Gastrocnemius medialis (tissue), 4 donors: ENCODE measurements around the gene RNASE4. TPM values are rescaled to one million over a fixed set of nuclear protein-coding genes. Genes with fewer than 3 reads are reported as not detected.

Experiments
- ATAC-seq, 2 donors: fragments of 150-250 bp; one replicate each; pipeline ENCODE4 v1.9.1; 2016
- DNase-seq, 2 donors: peaks; one replicate each; pipeline ENCODE4 v3.0.0-alpha.2; 2019
- H3K27ac ChIP-seq, 4 donors: fragments of 200-600 bp; sonication (generic); 1 replicate in 1 of 4; 2 replicates in 3 of 4; pipeline ENCODE4 v1.5.1; 2016 to 2018; ENCODE audit warnings: mild to moderate bottlenecking in 2 of 4, moderate library complexity in 1 of 4
- H3K27me3 ChIP-seq, 3 donors: fragments of 200-600 bp; sonication (generic) in 2 of 3; 1 replicate in 1 of 3; 2 replicates in 2 of 3; pipeline versions ENCODE4 v1.5.1 to v1.6.0; 2016 to 2019; ENCODE audit warnings: mild to moderate bottlenecking in 1 of 3, moderate library complexity in 1 of 3
- H3K36me3 ChIP-seq, 2 donors: fragments of 200-600 bp; sonication (generic) in 1 of 2; one replicate each; pipeline ENCODE4 v1.5.1; 2017 to 2018
- H3K4me1 ChIP-seq, 2 donors: fragments of 200-600 bp; sonication (generic) in 1 of 2; one replicate each; pipeline ENCODE4 v1.5.1; 2016 to 2017; ENCODE audit warnings: mild to moderate bottlenecking in 2 of 2
- H3K4me3 ChIP-seq, 4 donors: fragments of 200-600 bp; sonication (generic) in 3 of 4; 1 replicate in 1 of 4; 2 replicates in 3 of 4; pipeline ENCODE4 v1.5.1; 2016 to 2019; ENCODE audit warnings: mild to moderate bottlenecking in 2 of 4
- H3K9me3 ChIP-seq, 3 donors: fragments of 200-600 bp; sonication (generic) in 2 of 3; 1 replicate in 1 of 3; 2 replicates in 2 of 3; pipeline ENCODE4 v1.5.1; 2016 to 2019
- POLR2A ChIP-seq, 2 donors: fragments of 450-650 bp; IDR thresholded peaks; one replicate each; pipeline ENCODE4 v1.6.1; 2017; ENCODE audit warnings: antibody characterized with exemption in 2 of 2, mild to moderate bottlenecking in 2 of 2, moderate library complexity in 2 of 2
- in situ Hi-C, 4 donors: fragments of 200-750 bp; cut with MboI; loops; one replicate each; pipeline versions ENCODE4 v1.15.0 to v1.8.0; 2017; ENCODE audit warnings: low sequenced_read_pairs in 4 of 4
- intact Hi-C: fragments of 100-400 bp; cut with DNase I; formaldehyde crosslinking; loops from one replicate; pipeline ENCODE4 v1.15.1; 2023; ENCODE audit warnings: low total_unique reads
- total RNA-seq, 4 donors: library from RNA; depleted of rRNA; stranded (reverse); fragments of >200 nt; gene quantifications; one replicate each; pipeline versions ENCODE4 v1.1.0 to v1.2.3, GENCODE V29; 2016
- TF ChIP-seq, protein P1 (sequence below), 5 experiments: fragments of 450-650 bp in 3 of 5; fragments of 200-600 bp in 2 of 5; sonication (generic) in 2 of 5; IDR thresholded peaks in 4 of 5; conservative IDR thresholded peaks in 1 of 5; 1 replicate in 4 of 5; 2 replicates in 1 of 5; pipeline ENCODE4 v1.5.1; 2016 to 2019; ENCODE audit warnings: antibody characterized with exemption in 5 of 5, mild to moderate bottlenecking in 3 of 5, moderate library complexity in 3 of 5

The RNASE4 gene
- total RNA-seq, 4 donors from 2014 or later: 12.2 to 21.3 (median 18.9) TPM

DNA sequence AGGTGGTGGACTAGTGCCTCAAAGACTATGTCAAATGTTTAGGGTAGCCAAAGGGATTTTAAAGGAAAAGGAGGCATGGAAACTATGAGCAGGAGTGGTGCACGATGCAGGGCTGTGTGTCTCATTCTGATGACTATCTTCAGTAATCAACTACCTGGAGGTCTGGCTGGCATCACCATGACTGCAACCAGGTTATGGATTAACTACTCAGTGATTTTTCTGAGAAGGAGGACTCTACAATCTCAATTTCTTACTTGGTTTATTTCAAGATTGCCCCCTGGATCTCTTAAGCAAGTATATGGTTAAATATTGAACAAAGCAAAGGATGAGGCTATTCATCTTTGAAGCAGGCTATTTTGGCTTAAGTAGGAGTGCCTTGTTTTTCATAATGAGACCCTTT lies 42.2 kb downstream of the RNASE4 start:
- H3K9me3 ChIP-seq: no peaks in the 10 kb centered on the region
- H3K36me3 ChIP-seq: no peaks in the 10 kb centered on the region
- intact Hi-C loops (no loop called here), in situ Hi-C loops (no loop called here)
- no peak for ATAC-seq
- no peak overlapping the region for H3K4me3 ChIP-seq
- H3K27me3 ChIP-seq: peaks cover 0 to 23% (median 10%) of the 10 kb centered on the region in 3 donors
- DNase-seq: no peak
- no peaks in the 10 kb centered on the region for H3K4me1 ChIP-seq
- no peak overlapping the region for H3K27ac ChIP-seq
- TF ChIP-seq, protein P1, sequence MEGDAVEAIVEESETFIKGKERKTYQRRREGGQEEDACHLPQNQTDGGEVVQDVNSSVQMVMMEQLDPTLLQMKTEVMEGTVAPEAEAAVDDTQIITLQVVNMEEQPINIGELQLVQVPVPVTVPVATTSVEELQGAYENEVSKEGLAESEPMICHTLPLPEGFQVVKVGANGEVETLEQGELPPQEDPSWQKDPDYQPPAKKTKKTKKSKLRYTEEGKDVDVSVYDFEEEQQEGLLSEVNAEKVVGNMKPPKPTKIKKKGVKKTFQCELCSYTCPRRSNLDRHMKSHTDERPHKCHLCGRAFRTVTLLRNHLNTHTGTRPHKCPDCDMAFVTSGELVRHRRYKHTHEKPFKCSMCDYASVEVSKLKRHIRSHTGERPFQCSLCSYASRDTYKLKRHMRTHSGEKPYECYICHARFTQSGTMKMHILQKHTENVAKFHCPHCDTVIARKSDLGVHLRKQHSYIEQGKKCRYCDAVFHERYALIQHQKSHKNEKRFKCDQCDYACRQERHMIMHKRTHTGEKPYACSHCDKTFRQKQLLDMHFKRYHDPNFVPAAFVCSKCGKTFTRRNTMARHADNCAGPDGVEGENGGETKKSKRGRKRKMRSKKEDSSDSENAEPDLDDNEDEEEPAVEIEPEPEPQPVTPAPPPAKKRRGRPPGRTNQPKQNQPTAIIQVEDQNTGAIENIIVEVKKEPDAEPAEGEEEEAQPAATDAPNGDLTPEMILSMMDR (IDR thresholded peaks at IDR 0.05 in 4 of 5, conservative IDR thresholded peaks at IDR 0.05 in 1 of 5): no peak
- TF ChIP-seq POLR2A (IDR thresholded peaks at IDR 0.05): no peak

DNA sequence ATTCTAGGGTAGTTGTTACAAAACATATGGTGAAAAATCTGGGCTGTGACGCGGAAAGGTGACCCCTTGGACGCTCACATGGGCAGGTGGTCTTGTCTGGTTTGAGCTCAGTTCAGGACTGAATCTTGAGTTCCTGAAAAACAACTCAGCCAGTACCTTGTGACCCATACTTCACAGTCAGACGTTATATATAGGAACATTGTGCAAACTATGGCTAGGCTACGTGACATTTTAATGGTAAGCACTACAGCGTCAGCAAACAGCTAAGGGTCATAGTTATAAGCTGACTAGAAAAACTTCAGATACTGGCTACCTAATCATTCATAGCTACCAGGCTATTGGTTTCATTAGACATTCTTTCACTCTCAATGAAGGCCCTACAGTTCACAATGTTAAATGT lies 46.5 kb downstream of the RNASE4 start:
- Histone ChIP-seq H3K4me1 (no peaks in the 10 kb centered on the region), H3K36me3 (no peaks in the 10 kb centered on the region), H3K9me3 (no peaks in the 10 kb centered on the region), H3K27me3 (no peaks in the 10 kb centered on the region), H3K4me3 (no peak overlapping the region), H3K27ac (no peak overlapping the region)
- in situ Hi-C loops (no loop called here), intact Hi-C loops (no loop called here)
- DNase-seq (no peak), ATAC-seq (no peak)
- TF ChIP-seq, protein P1 (IDR thresholded peaks at IDR 0.05 in 4 of 5, conservative IDR thresholded peaks at IDR 0.05 in 1 of 5): no peak
- no peak for TF ChIP-seq POLR2A (IDR thresholded peaks at IDR 0.05)

DNA sequence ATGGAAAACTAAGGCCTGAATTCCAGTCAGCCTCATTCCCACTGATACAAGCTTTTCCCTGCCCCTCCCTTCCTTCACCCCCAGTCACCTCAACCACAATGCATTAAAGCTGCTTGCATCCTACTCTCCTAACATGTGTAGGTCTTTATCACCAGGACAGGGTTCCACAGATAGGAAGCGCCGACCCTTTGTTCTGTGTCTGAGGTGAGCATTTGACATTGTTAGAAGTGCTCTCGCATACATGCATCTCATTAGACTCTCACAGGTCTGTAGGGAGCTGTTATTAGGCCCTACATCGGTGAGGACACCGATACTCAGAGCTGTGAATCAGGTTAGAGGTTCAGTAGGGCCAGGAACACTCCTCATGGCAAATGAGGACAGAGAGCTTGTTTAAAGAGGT lies 48.1 kb downstream of the RNASE4 start:
- ATAC-seq (no peak), DNase-seq (no peak)
- H3K4me3 ChIP-seq: no peak overlapping the region
- in situ Hi-C loops (no loop called here), intact Hi-C loops (no loop called here)
- no peak for TF ChIP-seq POLR2A (IDR thresholded peaks at IDR 0.05)
- no peaks in the 10 kb centered on the region for H3K27me3 ChIP-seq
- H3K36me3 ChIP-seq: no peaks in the 10 kb centered on the region
- H3K27ac ChIP-seq: no peak overlapping the region
- H3K4me1 ChIP-seq: no peaks in the 10 kb centered on the region
- H3K9me3 ChIP-seq: no peaks in the 10 kb centered on the region

DNA sequence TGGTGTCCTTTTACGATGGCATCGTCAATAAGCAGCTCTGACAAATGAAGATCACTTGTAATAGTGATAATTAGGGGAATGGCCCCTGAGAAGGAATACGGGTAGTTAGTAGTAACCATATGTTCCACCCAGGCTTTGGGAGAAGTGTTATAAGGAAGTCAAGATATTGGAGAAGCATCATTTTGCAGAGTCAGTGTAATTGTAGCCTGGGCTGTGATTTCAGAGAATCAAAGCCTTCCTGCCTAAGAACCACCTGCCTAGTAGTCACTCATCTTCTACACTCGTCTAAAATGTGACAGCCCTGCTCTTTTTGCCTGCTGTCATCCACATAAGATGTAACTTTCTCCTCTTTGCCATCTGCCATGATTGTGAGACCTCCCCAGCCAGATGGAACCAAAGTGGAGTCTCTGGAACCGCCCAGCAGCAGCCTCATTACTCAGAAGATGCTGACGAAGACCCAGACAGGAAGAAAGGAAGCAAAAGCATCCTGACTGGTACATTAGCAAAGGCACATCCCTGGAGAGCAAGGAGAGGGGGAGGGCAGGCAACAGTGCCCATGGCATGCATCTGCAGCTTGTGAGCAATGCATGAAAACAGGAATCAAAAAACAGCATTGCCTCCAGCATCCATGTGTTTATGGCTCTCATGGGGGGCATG lies 48.7 kb downstream of the RNASE4 start:
- in situ Hi-C loops: no loop called here
- ATAC-seq: no peak
- no peak overlapping the region for H3K27ac ChIP-seq
- H3K4me1 ChIP-seq: no peaks in the 10 kb centered on the region
- H3K4me3 ChIP-seq: no peak overlapping the region
- intact Hi-C loops: no loop called here
- no peaks in the 10 kb centered on the region for H3K27me3 ChIP-seq
- no peaks in the 10 kb centered on the region for H3K36me3 ChIP-seq
- TF ChIP-seq, protein P1 (IDR thresholded peaks at IDR 0.05 in 4 of 5, conservative IDR thresholded peaks at IDR 0.05 in 1 of 5): no peak
- no peak for TF ChIP-seq POLR2A (IDR thresholded peaks at IDR 0.05)
- no peaks in the 10 kb centered on the region for H3K9me3 ChIP-seq
- DNase-seq: peak in 1 of 2 donors; percentile 15

DNA sequence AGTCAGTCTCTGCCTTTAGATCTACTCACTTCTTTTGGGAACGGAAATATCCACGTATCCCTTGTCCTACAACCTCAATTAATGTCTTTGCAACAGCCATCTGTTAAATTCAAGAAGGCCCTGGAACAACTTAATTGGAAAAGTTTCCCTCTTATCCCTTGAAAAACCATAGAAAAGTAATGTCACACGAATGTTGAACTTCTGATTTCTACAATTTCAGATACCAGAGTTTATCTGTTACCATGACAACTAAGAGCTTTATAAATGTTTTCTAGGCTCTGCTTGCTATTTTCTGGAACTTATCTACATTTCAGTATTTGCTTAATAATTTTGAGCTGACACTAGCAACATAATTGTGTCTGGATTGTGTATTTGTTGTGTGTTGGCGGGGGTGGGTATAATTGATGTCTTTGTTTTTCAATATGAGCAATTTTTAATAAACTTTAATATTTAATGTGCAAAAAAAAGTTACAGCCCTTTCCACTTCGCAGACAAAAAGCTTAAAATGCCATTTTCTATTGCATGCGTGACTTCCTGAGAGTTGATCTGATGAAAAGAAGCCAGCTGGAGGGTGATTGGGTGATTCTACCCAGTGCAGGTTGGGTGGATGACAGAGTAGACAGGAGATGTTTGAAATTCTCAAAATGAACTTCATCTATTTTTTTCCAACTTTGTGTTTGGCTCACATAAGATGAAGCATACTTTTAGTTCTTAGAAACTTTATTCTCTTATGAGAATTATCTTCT lies 49.5 kb downstream of the RNASE4 start:
- Histone ChIP-seq H3K4me1 (no peaks in the 10 kb centered on the region), H3K27me3 (no peaks in the 10 kb centered on the region), H3K36me3 (no peaks in the 10 kb centered on the region), H3K27ac (no peak overlapping the region), H3K4me3 (no peak overlapping the region), H3K9me3 (no peaks in the 10 kb centered on the region)
- in situ Hi-C loops (no loop called here), intact Hi-C loops (no loop called here)
- no peak for DNase-seq
- no peak for ATAC-seq
- TF ChIP-seq POLR2A (IDR thresholded peaks at IDR 0.05): no peak
- TF ChIP-seq, protein P1 (IDR thresholded peaks at IDR 0.05 in 4 of 5, conservative IDR thresholded peaks at IDR 0.05 in 1 of 5): no peak
